IMR-90 (cell line): ENCODE measurements around the gene RNU6-1. TPM values are rescaled to one million over a fixed set of nuclear protein-coding genes. Genes with fewer than 3 reads are reported as not detected.

Source experiments
- ATAC-seq: fragments of 200-7000 bp; cut with Tn5 transposase; 2 replicates; pipeline ENCODE4 v1.9.1; 2020; ENCODE audit warnings: low read depth, mild to moderate bottlenecking, moderate library complexity
- BruUV-seq: library from RNA; stranded (reverse); fragments of 400-500 nt; replicated peaks from 2 replicates; lab custom pipeline; 2021; lab: Mats Ljungman, UMichigan
- CTCF ChIA-PET: fragments of 300-600 bp; formaldehyde crosslinking; extraction: SDS; loops from one replicate; lab custom pipeline; 2021; ENCODE audit warnings: antibody characterized with exemption; lab: Yijun Ruan, JAX
- POLR2A ChIA-PET: fragments of 300-600 bp; sonication (Branson Sonifier 250); formaldehyde crosslinking; loops from one replicate; lab custom pipeline; 2022; ENCODE audit warnings: antibody characterized with exemption; ENCODE audit not compliant: unreplicated experiment; lab: Charles Lee
- DNase-seq: peaks from one replicate; pipeline ENCODE4 v3.0.0; 2013
- H2AFZ ChIP-seq: replicated peaks from 2 replicates; pipeline ENCODE3; 2013; ENCODE audit warnings: low read length, mild to moderate bottlenecking; ENCODE audit not compliant: poor library complexity
- H2AK5ac ChIP-seq: 2 replicates; pipeline ENCODE4 v1.6.1; 2013; ENCODE audit warnings: low read depth, low read length, inconsistent platforms
- H2AK9ac ChIP-seq: replicated peaks from 2 replicates; pipeline ENCODE3; 2013; ENCODE audit warnings: mild to moderate bottlenecking, low read depth, low read length, moderate library complexity; ENCODE audit not compliant: poor library complexity
- H2BK120ac ChIP-seq: 2 replicates; pipeline ENCODE4 v1.6.1; 2013; ENCODE audit warnings: low read depth, low read length, inconsistent platforms
- H2BK15ac ChIP-seq: 3 replicates; pipeline ENCODE4 v1.6.1; 2013; ENCODE audit warnings: low read depth, low read length, inconsistent platforms
- H2BK20ac ChIP-seq: 2 replicates; pipeline ENCODE4 v1.6.1; 2013; ENCODE audit warnings: low read depth, mild to moderate bottlenecking, inconsistent platforms, low read length, moderate library complexity
- H2BK5ac ChIP-seq: 2 replicates; pipeline ENCODE4 v1.6.1; 2013; ENCODE audit warnings: mild to moderate bottlenecking, low read depth, low read length, inconsistent platforms; ENCODE audit not compliant: poor library complexity, severe bottlenecking
- H3K14ac ChIP-seq: replicated peaks from 2 replicates; pipeline ENCODE4 v1.6.1; 2013; ENCODE audit warnings: low read depth, low read length, inconsistent platforms
- H3K18ac ChIP-seq: 2 replicates; pipeline ENCODE4 v1.6.1; 2013; ENCODE audit warnings: low read depth, low read length, control low read depth
- H3K23ac ChIP-seq: 2 replicates; pipeline ENCODE4 v1.6.1; 2013; ENCODE audit warnings: low read depth, low read length, inconsistent platforms
- H3K27ac ChIP-seq: 2 replicates; pipeline ENCODE4 v1.5.1; 2013; ENCODE audit warnings: mild to moderate bottlenecking, control low read depth, low read length; ENCODE audit not compliant: insufficient read depth
- H3K27me3 ChIP-seq: 2 replicates; pipeline ENCODE4 v1.6.1; 2013; ENCODE audit warnings: low read length; ENCODE audit not compliant: control insufficient read depth, insufficient read depth
- H3K36me3 ChIP-seq: 2 replicates; pipeline ENCODE4 v1.6.1; 2013; ENCODE audit warnings: low read length, mixed read lengths; ENCODE audit not compliant: control insufficient read depth, insufficient read depth
- H3K4ac ChIP-seq: 2 replicates; pipeline ENCODE4 v1.6.1; 2013; ENCODE audit warnings: low read depth, low read length, inconsistent platforms
- H3K4me1 ChIP-seq: 2 replicates; pipeline ENCODE4 v1.6.1; 2013; ENCODE audit warnings: low read length, mixed read lengths; ENCODE audit not compliant: control insufficient read depth, insufficient read depth
- H3K4me2 ChIP-seq: 2 replicates; pipeline ENCODE4 v1.6.1; 2013; ENCODE audit warnings: low read depth, mild to moderate bottlenecking, control low read depth, low read length, moderate library complexity
- H3K4me3 ChIP-seq: 2 replicates; pipeline ENCODE4 v1.5.1; 2013; ENCODE audit warnings: low read depth, mild to moderate bottlenecking, control low read depth, low read length, moderate library complexity; ENCODE audit not compliant: insufficient read depth
- H3K56ac ChIP-seq: 2 replicates; pipeline ENCODE4 v1.6.1; 2013; ENCODE audit warnings: low read length, inconsistent platforms; ENCODE audit not compliant: insufficient read depth; ENCODE audit errors: extremely low read depth
- H3K79me1 ChIP-seq, 2 experiments: 2 replicates each; pipeline ENCODE4 v1.6.1; 2013; ENCODE audit warnings: low read length in 2 of 2, inconsistent platforms in 1 of 2, low read depth in 1 of 2
- H3K9ac ChIP-seq: 2 replicates; pipeline ENCODE4 v1.6.1; 2013; ENCODE audit warnings: low read depth, low read length, control low read depth
- H3K9me1 ChIP-seq: 2 replicates; pipeline ENCODE4 v1.6.1; 2013; ENCODE audit warnings: low read length, inconsistent platforms; ENCODE audit not compliant: insufficient read depth
- H3K9me3 ChIP-seq: 2 replicates; pipeline ENCODE4 v1.6.1; 2013; ENCODE audit warnings: low read length; ENCODE audit not compliant: control insufficient read depth, insufficient read depth
- H4K20me1 ChIP-seq: 2 replicates; pipeline ENCODE4 v1.6.1; 2013; ENCODE audit warnings: low read length, inconsistent platforms; ENCODE audit not compliant: insufficient read depth
- H4K5ac ChIP-seq: 2 replicates; pipeline ENCODE4 v1.6.1; 2013; ENCODE audit warnings: mild to moderate bottlenecking, low read depth, low read length, control low read depth
- H4K8ac ChIP-seq, 2 experiments: 2 replicates each; pipeline ENCODE4 v1.6.1; 2013; ENCODE audit warnings: low read depth in 2 of 2, low read length in 2 of 2, control low read depth in 1 of 2, inconsistent platforms in 1 of 2
- H4K91ac ChIP-seq: 2 replicates; pipeline ENCODE4 v1.6.1; 2013; ENCODE audit warnings: low read depth, low read length, inconsistent platforms; ENCODE audit not compliant: insufficient read depth
- BHLHE40 ChIP-seq: fragments of 150-350 bp; IDR thresholded peaks from 2 replicates; pipeline ENCODE4 v1.6.1; 2016; ENCODE audit warnings: mild to moderate bottlenecking, low read depth, low read length
- CHD1 ChIP-seq: IDR thresholded peaks from 2 replicates; pipeline ENCODE4 v1.6.1; 2012; ENCODE audit warnings: low read depth, low read length, improper control_type of control experiment
- CTCF ChIP-seq: conservative IDR thresholded peaks from 2 replicates; pipeline ENCODE4 v1.5.1; 2012; ENCODE audit warnings: mild to moderate bottlenecking, low read depth, low read length, improper control_type of control experiment
- ELK1 ChIP-seq: fragments of 150-350 bp; IDR thresholded peaks from 2 replicates; pipeline ENCODE4 v1.6.1; 2016; ENCODE audit warnings: low read depth, mild to moderate bottlenecking, low read length, moderate library complexity, borderline replicate concordance
- FOS ChIP-seq: fragments of 150-350 bp; IDR thresholded peaks from 2 replicates; pipeline ENCODE4 v1.6.1; 2016; ENCODE audit warnings: low read depth, low read length
- MAFK ChIP-seq: IDR thresholded peaks from 2 replicates; pipeline ENCODE4 v1.6.1; 2012; ENCODE audit warnings: low read depth, low read length, improper control_type of control experiment
- MAZ ChIP-seq: IDR thresholded peaks from 2 replicates; pipeline ENCODE4 v1.6.1; 2012; ENCODE audit warnings: low read depth, mild to moderate bottlenecking, low read length, improper control_type of control experiment, moderate library complexity, borderline replicate concordance
- MXI1 ChIP-seq: IDR thresholded peaks from 2 replicates; pipeline ENCODE4 v1.6.1; 2012; ENCODE audit warnings: low read depth, mild to moderate bottlenecking, low read length, moderate library complexity, borderline replicate concordance
- RCOR1 ChIP-seq: IDR thresholded peaks from 2 replicates; pipeline ENCODE4 v1.6.1; 2012; ENCODE audit warnings: mild to moderate bottlenecking, low read length, improper control_type of control experiment; ENCODE audit not compliant: insufficient replicate concordance
- SMC3 ChIP-seq: fragments of 150-350 bp; IDR thresholded peaks from 2 replicates; pipeline ENCODE4 v1.6.1; 2016; ENCODE audit warnings: low read depth, mild to moderate bottlenecking, antibody characterized with exemption, low read length, moderate library complexity
- WGBS, 2 experiments: methylation state at CpG; one replicate each; pipeline versions ENCODE4 v1.1.5 to v1.1.7; 2013; ENCODE audit warnings: missing lambda C conversion rate in 2 of 2; ENCODE audit not compliant: insufficient read length in 1 of 2; ENCODE audit errors: extremely low coverage in 2 of 2; 5-methylcytosine and 5-hydroxymethylcytosine counted together
- dilution Hi-C: fragments of 300-500 bp; cut with HindIII; formaldehyde crosslinking; loops from one replicate; pipeline ENCODE4 v1.14.3; 2018; ENCODE audit warnings: low sequenced_read_pairs; ENCODE audit not compliant: unreplicated experiment
- in situ Hi-C: fragments of 300-500 bp; cut with MboI; formaldehyde crosslinking; loops from 3 replicates; pipeline ENCODE4 v1.14.3; 2019; ENCODE audit warnings: low sequenced_read_pairs, inconsistent platforms, mixed read lengths
- intact Hi-C: fragments of 100-400 bp; cut with micrococcal nuclease; formaldehyde crosslinking; loops from 2 replicates; pipeline ENCODE4 v1.10.0; 2022
- polyA plus RNA-seq, 3 experiments: library from polyadenylated mRNA; depleted of rRNA; stranded (reverse); fragments of >200 nt; gene quantifications; 2 replicates each; pipeline ENCODE4 v1.2.3, GENCODE V29; 2012; ENCODE audit warnings: low replicate concordance in 1 of 3
- total RNA-seq: library from RNA; depleted of rRNA; stranded (reverse); fragments of >200 nt; gene quantifications from 2 replicates; pipeline ENCODE4 v1.2.3, GENCODE V29; 2012

The RNU6-1 gene
- total and polyA plus RNA-seq, 2 of the 4 experiments (the other 2 are of a cell fraction): not detected

GRCh38 chr15:67822537-67823313 lies 17.1 kb downstream of the RNU6-1 start:
- peaks cover 22% of the 10 kb centered on the region for H3K9me3 ChIP-seq
- no TSS peak for BruUV-seq
- DNase-seq: no peak
- no peak for ATAC-seq
- intact Hi-C loops (no loop called here), dilution Hi-C loops (no loop called here), in situ Hi-C loops (no loop called here)
- no peak overlapping the region for H4K8ac ChIP-seq
- H3K36me3 ChIP-seq: no peaks in the 10 kb centered on the region
- no peak overlapping the region for H3K23ac ChIP-seq
- H3K56ac ChIP-seq: no peak overlapping the region
- ChIA-PET CTCF (no interaction called here), POLR2A (interaction anchor here (0.6 kb wide), 1 partner anchor 331 kb away, joined by 4 read pairs; no protein-coding TSS in a partner anchor)
- H3K27me3 ChIP-seq: peaks cover 92% of the 10 kb centered on the region
- no peak overlapping the region for H2BK5ac ChIP-seq
- no peak overlapping the region for H2BK120ac ChIP-seq
- WGBS, 2 experiments: 4% methylated on average over 23 of the region's 46 CpGs; no CpG with 5 or more reads in 1 of the 2 experiments
- peaks cover 31% of the 10 kb centered on the region for H4K20me1 ChIP-seq
- no peak overlapping the region for H3K27ac ChIP-seq
- no peak overlapping the region for H2BK15ac ChIP-seq
- no peak overlapping the region for H2BK20ac ChIP-seq
- no peak overlapping the region for H3K4ac ChIP-seq
- H2AK5ac ChIP-seq: no peak overlapping the region
- no peaks in the 10 kb centered on the region; the same call in 1 of the 2 replicates for H3K9me1 ChIP-seq
- H4K5ac ChIP-seq: no peak overlapping the region
- H3K9ac ChIP-seq: no peak overlapping the region
- no peak overlapping the region for H4K91ac ChIP-seq
- no peak overlapping the region for H3K14ac ChIP-seq
- H3K18ac ChIP-seq: no peak overlapping the region
- H3K4me1 ChIP-seq: peaks cover 3% of the 10 kb centered on the region; the same call in 1 of the 2 replicates
- H3K79me1 ChIP-seq: no peaks in the 10 kb centered on the region
- no peak overlapping the region for H3K4me3 ChIP-seq
- no peak for TF ChIP-seq BHLHE40
- no peak for TF ChIP-seq MXI1
- no peak for TF ChIP-seq RCOR1
- TF ChIP-seq SMC3: no peak
- TF ChIP-seq MAZ: no peak
- no peak for TF ChIP-seq CHD1
- TF ChIP-seq ELK1: no peak
- TF ChIP-seq CTCF: no peak
- no peak for TF ChIP-seq FOS
- TF ChIP-seq MAFK: no peak
- no peak overlapping the region for H3K4me2 ChIP-seq
- no peak overlapping the region for H2AFZ ChIP-seq
- H2AK9ac ChIP-seq: no peak overlapping the region
